CD4-positive, alpha-beta T cell treated with Interleukin-15 for 1 hour (primary cell): Measurements from ENCODE around the gene MSS51.

Experiments used
- DNase-seq: peaks from one replicate; pipeline ENCODE4 v3.0.0-alpha.2; 2020

The MSS51 gene

GRCh38 chr10:73433538-73433867 is at the start of gene MSS51:
MSS51 (minus strand) TSS chr10:73433561; CDS start chr10:73428284, 5,277 bp downstream.
- DNase-seq: no peak

GRCh38 chr10:73480158-73480557 is 46.8 kb upstream of the MSS51 start:
- DNase-seq: no peak

GRCh38 chr10:73478636-73479035 is 45.3 kb upstream of the MSS51 start:
- DNase-seq: no peak

- DNase-seq: no peak
Observed at GRCh38 chr10:73471226-73471625, 37.9 kb upstream of the MSS51 start.

GRCh38 chr10:73469579-73469978 is 36.2 kb upstream of the MSS51 start:
- no peak for DNase-seq

- no peak for DNase-seq
Observed at GRCh38 chr10:73467206-73467605, 33.8 kb upstream of the MSS51 start.

- DNase-seq: no peak
Observed at GRCh38 chr10:73465978-73466726, 32.8 kb upstream of the MSS51 start.

- DNase-seq: no peak
Observed at GRCh38 chr10:73460897-73461296, 27.5 kb upstream of the MSS51 start.

GRCh38 chr10:73459683-73460314 is 26.4 kb upstream of the MSS51 start:
- DNase-seq: no peak

GRCh38 chr10:73456187-73456890 is 23.0 kb upstream of the MSS51 start:
- no peak for DNase-seq

- no peak for DNase-seq
Observed at GRCh38 chr10:73449113-73449512, 15.8 kb upstream of the MSS51 start.

- no peak for DNase-seq
Observed at GRCh38 chr10:73448384-73448783, 15.0 kb upstream of the MSS51 start.

GRCh38 chr10:73446926-73447325 is 13.6 kb upstream of the MSS51 start:
- no peak for DNase-seq

GRCh38 chr10:73444457-73444856 is 11.1 kb upstream of the MSS51 start:
- no peak for DNase-seq

- no peak for DNase-seq
Observed at GRCh38 chr10:73439605-73440312, 6.4 kb upstream of the MSS51 start.

GRCh38 chr10:73439055-73439454 is 5.7 kb upstream of the MSS51 start:
- no peak for DNase-seq

- DNase-seq: no peak
Observed at GRCh38 chr10:73432646-73433537, 469 bp downstream of the MSS51 start.

GRCh38 chr10:73426318-73426717 is 7.0 kb downstream of the MSS51 start:
- DNase-seq: no peak

GRCh38 chr10:73424478-73424877 is 8.9 kb downstream of the MSS51 start:
- DNase-seq: no peak

- DNase-seq: no peak
Observed at GRCh38 chr10:73423309-73423708, 10.1 kb downstream of the MSS51 start.

- no peak for DNase-seq
Observed at GRCh38 chr10:73416571-73416970, 16.8 kb downstream of the MSS51 start.

- DNase-seq: no peak
Observed at GRCh38 chr10:73414230-73414945, 19.0 kb downstream of the MSS51 start.
